ENCODE results near the gene HOXC6.

Gene HOXC6

GRCh38 chr12:54060174-54060974 is 32.1 kb downstream of the HOXC6 start:
- Histone ChIP-seq H3K27me3 (replicated peaks in 2 of 5; ENCODE audit: control insufficient read depth in 4 of 5, insufficient read depth in 5 of 5, low read length in 4 of 5) (peaks cover 5 to 96% (median 69%) of the 10 kb centered on the region in 5 experiments), H3K27ac (ENCODE audit: insufficient read depth in 1 of 2, low read depth in 1 of 2, low read length in 2 of 2, poor library complexity in 1 of 2, severe bottlenecking in 2 of 2) (no peak overlapping the region), H3K4me3 (ENCODE audit: control insufficient read depth in 1 of 7, extremely low read depth in 1 of 7, insufficient read depth in 4 of 7, low read depth in 2 of 7, low read length in 6 of 7) (no peak overlapping the region), H3K4me1 (ENCODE audit: control extremely low read depth in 1 of 4, control insufficient read depth in 4 of 4, insufficient read depth in 4 of 4, low read length in 3 of 4) (no peaks in the 10 kb centered on the region), H3K36me3 (ENCODE audit: control insufficient read depth in 4 of 4, insufficient read depth in 4 of 4, low read length in 3 of 4) (no peaks in the 10 kb centered on the region), H3K9me3 (ENCODE audit: control extremely low read depth in 1 of 5, control insufficient read depth in 4 of 5, insufficient read depth in 2 of 5, low read depth in 1 of 5, low read length in 4 of 5) (no peaks in the 10 kb centered on the region)
- WGBS (ENCODE audit: insufficient coverage): 35% methylated on average over 30 of the region's 38 CpGs
- ChIA-PET POLR2A (no interaction called here), CTCF (interaction anchor here (1.4 to 1.8 kb wide), 2 partner anchors 8 to 9 kb away, joined by 4 to 5 read pairs; no protein-coding TSS in a partner anchor)
- no peak for DNase-seq

GRCh38 chr12:54060975-54061778 is 32.9 kb downstream of the HOXC6 start:
- Histone ChIP-seq H3K27ac (ENCODE audit: insufficient read depth in 1 of 2, low read depth in 1 of 2, low read length in 2 of 2, poor library complexity in 1 of 2, severe bottlenecking in 2 of 2) (no peak overlapping the region), H3K9me3 (ENCODE audit: control extremely low read depth in 1 of 5, control insufficient read depth in 4 of 5, insufficient read depth in 2 of 5, low read depth in 1 of 5, low read length in 4 of 5) (no peaks in the 10 kb centered on the region), H3K4me1 (ENCODE audit: control extremely low read depth in 1 of 4, control insufficient read depth in 4 of 4, insufficient read depth in 4 of 4, low read length in 3 of 4) (no peaks in the 10 kb centered on the region), H3K27me3 (replicated peaks in 2 of 5; ENCODE audit: control insufficient read depth in 4 of 5, insufficient read depth in 5 of 5, low read length in 4 of 5) (peaks cover 9 to 96% (median 67%) of the 10 kb centered on the region in 5 experiments), H3K4me3 (ENCODE audit: control insufficient read depth in 1 of 7, extremely low read depth in 1 of 7, insufficient read depth in 4 of 7, low read depth in 2 of 7, low read length in 6 of 7) (no peak overlapping the region), H3K36me3 (ENCODE audit: control insufficient read depth in 4 of 4, insufficient read depth in 4 of 4, low read length in 3 of 4) (no peaks in the 10 kb centered on the region)
- POLR2A ChIA-PET: no interaction called here
- no peak for DNase-seq
- no CpG with 5 or more reads among the region's 7 CpGs for WGBS (ENCODE audit: insufficient coverage)
- CTCF ChIA-PET: interaction anchor here (1.0 to 1.8 kb wide), 2 partner anchors 9 to 20 kb away, joined by 4 to 5 read pairs; no protein-coding TSS in a partner anchor

DNA sequence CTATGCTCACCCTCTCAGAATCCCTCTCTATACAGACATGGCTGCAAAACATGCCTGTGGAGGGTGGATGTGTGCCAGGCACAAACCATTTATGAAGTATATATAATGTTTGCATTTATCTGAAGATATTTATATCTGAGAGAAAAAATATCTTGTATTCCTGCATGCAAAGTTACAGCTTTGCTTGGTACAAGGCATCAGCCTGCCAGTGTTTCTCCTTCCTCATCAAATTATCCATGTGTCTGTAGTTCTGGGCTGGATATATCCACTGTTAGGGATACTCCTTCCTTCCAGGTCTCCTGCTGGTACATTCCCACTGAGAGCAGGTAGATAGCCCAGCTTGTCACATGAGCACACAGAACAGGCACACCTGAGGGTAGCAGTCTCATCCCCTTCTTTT is 37.4 kb downstream of the HOXC6 start:
- no peak overlapping the region for H3K27ac ChIP-seq (ENCODE audit: insufficient read depth in 1 of 2, low read depth in 1 of 2, low read length in 2 of 2, poor library complexity in 1 of 2, severe bottlenecking in 2 of 2)
- no peaks in the 10 kb centered on the region for H3K9me3 ChIP-seq (ENCODE audit: control extremely low read depth in 1 of 5, control insufficient read depth in 4 of 5, insufficient read depth in 2 of 5, low read depth in 1 of 5, low read length in 4 of 5)
- no peaks in the 10 kb centered on the region for H3K4me1 ChIP-seq (ENCODE audit: control extremely low read depth in 1 of 4, control insufficient read depth in 4 of 4, insufficient read depth in 4 of 4, low read length in 3 of 4)
- CTCF ChIA-PET: interaction anchor here (0.9 to 1.6 kb wide), 2 partner anchors 27 to 142 kb away, joined by 3 to 6 read pairs; no protein-coding TSS in a partner anchor
- H3K36me3 ChIP-seq (ENCODE audit: control insufficient read depth in 4 of 4, insufficient read depth in 4 of 4, low read length in 3 of 4): no peaks in the 10 kb centered on the region
- no peak overlapping the region for H3K4me3 ChIP-seq (ENCODE audit: control insufficient read depth in 1 of 7, extremely low read depth in 1 of 7, insufficient read depth in 4 of 7, low read depth in 2 of 7, low read length in 6 of 7)
- POLR2A ChIA-PET: no interaction called here
- DNase-seq: no peak
- H3K27me3 ChIP-seq (replicated peaks in 2 of 5; ENCODE audit: control insufficient read depth in 4 of 5, insufficient read depth in 5 of 5, low read length in 4 of 5): peaks cover 8 to 71% (median 37%) of the 10 kb centered on the region in 5 experiments

DNA sequence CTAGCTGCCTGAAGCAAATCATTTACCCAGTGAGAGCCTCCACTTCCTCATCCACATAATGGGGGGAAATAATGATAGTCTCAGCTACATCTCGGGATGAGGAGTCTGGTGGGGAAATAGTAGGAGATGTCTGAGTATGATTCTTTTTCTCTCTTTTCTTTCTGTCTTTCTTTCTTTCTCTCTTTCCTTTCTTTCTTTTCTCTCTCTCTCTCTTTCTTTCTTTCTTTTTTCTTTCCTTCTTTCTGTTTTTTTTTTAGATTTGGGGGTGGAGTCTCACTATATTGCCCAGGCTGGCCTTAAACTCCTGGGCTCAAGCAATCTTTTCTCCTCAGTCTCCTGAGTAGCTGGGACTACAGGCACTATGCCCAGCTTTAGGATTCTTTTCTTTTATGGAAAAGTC is 38.2 kb downstream of the HOXC6 start:
- Histone ChIP-seq H3K36me3 (ENCODE audit: control insufficient read depth in 4 of 4, insufficient read depth in 4 of 4, low read length in 3 of 4) (no peaks in the 10 kb centered on the region), H3K9me3 (ENCODE audit: control extremely low read depth in 1 of 5, control insufficient read depth in 4 of 5, insufficient read depth in 2 of 5, low read depth in 1 of 5, low read length in 4 of 5) (no peaks in the 10 kb centered on the region), H3K4me1 (ENCODE audit: control extremely low read depth in 1 of 4, control insufficient read depth in 4 of 4, insufficient read depth in 4 of 4, low read length in 3 of 4) (no peaks in the 10 kb centered on the region), H3K27me3 (replicated peaks in 2 of 5; ENCODE audit: control insufficient read depth in 4 of 5, insufficient read depth in 5 of 5, low read length in 4 of 5) (peaks cover 8 to 71% (median 30%) of the 10 kb centered on the region in 5 experiments), H3K27ac (ENCODE audit: insufficient read depth in 1 of 2, low read depth in 1 of 2, low read length in 2 of 2, poor library complexity in 1 of 2, severe bottlenecking in 2 of 2) (no peak overlapping the region), H3K4me3 (ENCODE audit: control insufficient read depth in 1 of 7, extremely low read depth in 1 of 7, insufficient read depth in 4 of 7, low read depth in 2 of 7, low read length in 6 of 7) (no peak overlapping the region)
- no CpG with 5 or more reads among the region's 1 CpG for WGBS (ENCODE audit: insufficient coverage)
- no peak for DNase-seq
- ChIA-PET POLR2A (no interaction called here), CTCF (no interaction called here)

- H3K9me3 ChIP-seq (ENCODE audit: control extremely low read depth in 1 of 5, control insufficient read depth in 4 of 5, insufficient read depth in 2 of 5, low read depth in 1 of 5, low read length in 4 of 5): no peaks in the 10 kb centered on the region
- CTCF ChIA-PET: interaction anchor here (1.2 to 1.7 kb wide), 2 partner anchors 8 to 9 kb away, joined by 5 to 6 read pairs; no protein-coding TSS in a partner anchor
- H3K4me1 ChIP-seq (ENCODE audit: control extremely low read depth in 1 of 4, control insufficient read depth in 4 of 4, insufficient read depth in 4 of 4, low read length in 3 of 4): no peaks in the 10 kb centered on the region
- no peaks in the 10 kb centered on the region for H3K36me3 ChIP-seq (ENCODE audit: control insufficient read depth in 4 of 4, insufficient read depth in 4 of 4, low read length in 3 of 4)
- no peak for DNase-seq
- no peak overlapping the region for H3K4me3 ChIP-seq (ENCODE audit: control insufficient read depth in 1 of 7, extremely low read depth in 1 of 7, insufficient read depth in 4 of 7, low read depth in 2 of 7, low read length in 6 of 7)
- no peak overlapping the region for H3K27ac ChIP-seq (ENCODE audit: insufficient read depth in 1 of 2, low read depth in 1 of 2, low read length in 2 of 2, poor library complexity in 1 of 2, severe bottlenecking in 2 of 2)
- POLR2A ChIA-PET: no interaction called here
- H3K27me3 ChIP-seq (replicated peaks in 2 of 5; ENCODE audit: control insufficient read depth in 4 of 5, insufficient read depth in 5 of 5, low read length in 4 of 5): peaks cover 8 to 60% (median 24%) of the 10 kb centered on the region in 5 experiments
- WGBS (ENCODE audit: insufficient coverage): 90% methylated on average over 1 of the region's 4 CpGs
Measured at GRCh38 chr12:54068418-54069070, 40.3 kb downstream of the HOXC6 start.

GRCh38 chr12:54071942-54072341 is 43.7 kb downstream of the HOXC6 start:
- 100% methylated on average over 1 of the region's 1 CpG for WGBS (ENCODE audit: insufficient coverage)
- no peaks in the 10 kb centered on the region for H3K4me1 ChIP-seq (ENCODE audit: control extremely low read depth in 1 of 4, control insufficient read depth in 4 of 4, insufficient read depth in 4 of 4, low read length in 3 of 4)

More at GRCh38 chr12:54071942-54072341, 43.7 kb downstream of the HOXC6 start:
- DNase-seq: no peak
- POLR2A ChIA-PET: no interaction called here
- CTCF ChIA-PET: no interaction called here
- Histone ChIP-seq H3K4me3 (ENCODE audit: control insufficient read depth in 1 of 7, extremely low read depth in 1 of 7, insufficient read depth in 4 of 7, low read depth in 2 of 7, low read length in 6 of 7) (no peak overlapping the region), H3K36me3 (ENCODE audit: control insufficient read depth in 4 of 4, insufficient read depth in 4 of 4, low read length in 3 of 4) (no peaks in the 10 kb centered on the region), H3K27me3 (replicated peaks in 2 of 5; ENCODE audit: control insufficient read depth in 4 of 5, insufficient read depth in 5 of 5, low read length in 4 of 5) (peaks cover 5 to 33% (median 21%) of the 10 kb centered on the region in 5 experiments), H3K27ac (ENCODE audit: insufficient read depth in 1 of 2, low read depth in 1 of 2, low read length in 2 of 2, poor library complexity in 1 of 2, severe bottlenecking in 2 of 2) (no peak overlapping the region), H3K9me3 (ENCODE audit: control extremely low read depth in 1 of 5, control insufficient read depth in 4 of 5, insufficient read depth in 2 of 5, low read depth in 1 of 5, low read length in 4 of 5) (no peaks in the 10 kb centered on the region)
